Breast epithelium (tissue), 4 donors: ENCODE measurements around the gene TPRKB. TPM values are rescaled to one million over a fixed set of nuclear protein-coding genes. Genes with fewer than 3 reads are reported as not detected.

Experiments used
- DNase-seq, 2 donors: peaks; one replicate each; pipeline ENCODE4 v3.0.0-alpha.2; 2019; ENCODE audit warnings: low spot score in 2 of 2
- H3K27ac ChIP-seq, 2 donors: fragments of 200-600 bp; sonication (generic) in 1 of 2; one replicate each; pipeline ENCODE4 v1.5.1; 2016 to 2019; ENCODE audit warnings: mild to moderate bottlenecking in 1 of 2
- H3K27me3 ChIP-seq, 2 donors: fragments of 200-600 bp; sonication (generic) in 1 of 2; one replicate each; pipeline versions ENCODE4 v1.5.1 to v1.6.0; 2017 to 2019; ENCODE audit warnings: control low read depth in 1 of 2, mild to moderate bottlenecking in 1 of 2
- H3K36me3 ChIP-seq: fragments of 200-600 bp; one replicate; pipeline ENCODE4 v1.5.1; 2019
- H3K4me1 ChIP-seq, 2 donors: fragments of 200-600 bp; sonication (generic); one replicate each; pipeline ENCODE4 v1.5.1; 2016 to 2019; ENCODE audit warnings: control low read depth in 1 of 2
- H3K4me3 ChIP-seq, 3 donors: fragments of 200-600 bp; sonication (generic); 1 replicate in 2 of 3; 2 replicates in 1 of 3; pipeline ENCODE4 v1.5.1; 2016 to 2019; ENCODE audit warnings: mild to moderate bottlenecking in 3 of 3, moderate library complexity in 2 of 3
- H3K9me3 ChIP-seq, 2 donors: fragments of 200-600 bp; sonication (generic) in 1 of 2; one replicate each; pipeline ENCODE4 v1.5.1; 2016 to 2019; ENCODE audit warnings: control low read depth in 1 of 2
- POLR2A ChIP-seq: fragments of 450-650 bp; IDR thresholded peaks from one replicate; pipeline ENCODE4 v1.6.1; 2016; ENCODE audit warnings: antibody characterized with exemption, mild to moderate bottlenecking, moderate library complexity
- POLR2AphosphoS5 ChIP-seq, 3 donors: sonication (generic); formaldehyde crosslinking; IDR thresholded peaks; one replicate each; pipeline ENCODE4 v1.6.1; 2017; ENCODE audit warnings: antibody characterized with exemption in 3 of 3
- intact Hi-C: fragments of 100-400 bp; cut with DNase I; formaldehyde crosslinking; loops from one replicate; pipeline ENCODE4 v1.15.1; 2023; ENCODE audit warnings: low total_unique reads
- total RNA-seq, 3 donors: library from RNA; depleted of rRNA; stranded (reverse); fragments of >200 nt; gene quantifications; one replicate each; pipeline ENCODE4 v1.1.0, GENCODE V29; 2016
- TF ChIP-seq, protein P1 (sequence below), 3 donors: fragments of 450-650 bp; IDR thresholded peaks; one replicate each; pipeline ENCODE4 v1.5.1; 2016 to 2017; ENCODE audit warnings: antibody characterized with exemption in 3 of 3, mild to moderate bottlenecking in 3 of 3, moderate library complexity in 3 of 3

Gene TPRKB
- total RNA-seq, 3 donors from 2014 or later: 25.2 to 41.4 (median 32.8) TPM

DNA sequence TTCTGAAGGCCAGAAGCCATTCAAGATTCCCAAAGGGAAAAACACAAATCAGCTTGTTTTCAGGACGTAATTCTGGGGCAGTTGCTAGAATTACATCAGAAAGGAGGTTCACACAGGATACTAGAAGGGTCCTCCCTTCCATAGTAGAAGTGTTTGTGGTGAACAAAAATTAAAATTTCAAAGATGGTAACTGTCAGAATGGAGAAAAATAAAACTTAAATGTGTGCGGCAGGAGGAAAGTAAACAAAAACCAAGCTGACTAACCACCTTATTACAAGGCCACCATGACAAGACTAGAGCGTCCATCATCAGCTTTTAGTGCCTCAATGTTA lies 9.7 kb upstream of the TPRKB start:
- no peaks in the 10 kb centered on the region for H3K4me1 ChIP-seq
- no peak for DNase-seq
- no peak overlapping the region for H3K27ac ChIP-seq
- H3K4me3 ChIP-seq: no peak overlapping the region
- no peak for TF ChIP-seq POLR2A
- no peak for TF ChIP-seq POLR2AphosphoS5 (IDR thresholded peaks at IDR 0.05)
- TF ChIP-seq, protein P1, sequence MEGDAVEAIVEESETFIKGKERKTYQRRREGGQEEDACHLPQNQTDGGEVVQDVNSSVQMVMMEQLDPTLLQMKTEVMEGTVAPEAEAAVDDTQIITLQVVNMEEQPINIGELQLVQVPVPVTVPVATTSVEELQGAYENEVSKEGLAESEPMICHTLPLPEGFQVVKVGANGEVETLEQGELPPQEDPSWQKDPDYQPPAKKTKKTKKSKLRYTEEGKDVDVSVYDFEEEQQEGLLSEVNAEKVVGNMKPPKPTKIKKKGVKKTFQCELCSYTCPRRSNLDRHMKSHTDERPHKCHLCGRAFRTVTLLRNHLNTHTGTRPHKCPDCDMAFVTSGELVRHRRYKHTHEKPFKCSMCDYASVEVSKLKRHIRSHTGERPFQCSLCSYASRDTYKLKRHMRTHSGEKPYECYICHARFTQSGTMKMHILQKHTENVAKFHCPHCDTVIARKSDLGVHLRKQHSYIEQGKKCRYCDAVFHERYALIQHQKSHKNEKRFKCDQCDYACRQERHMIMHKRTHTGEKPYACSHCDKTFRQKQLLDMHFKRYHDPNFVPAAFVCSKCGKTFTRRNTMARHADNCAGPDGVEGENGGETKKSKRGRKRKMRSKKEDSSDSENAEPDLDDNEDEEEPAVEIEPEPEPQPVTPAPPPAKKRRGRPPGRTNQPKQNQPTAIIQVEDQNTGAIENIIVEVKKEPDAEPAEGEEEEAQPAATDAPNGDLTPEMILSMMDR (IDR thresholded peaks at IDR 0.05): no peak
- H3K9me3 ChIP-seq: no peaks in the 10 kb centered on the region
- intact Hi-C loops: loop anchor here (1.0 kb wide), 1 partner anchor 10 kb away; no protein-coding TSS in a partner anchor
- no peaks in the 10 kb centered on the region for H3K27me3 ChIP-seq
- no peaks in the 10 kb centered on the region for H3K36me3 ChIP-seq

DNA sequence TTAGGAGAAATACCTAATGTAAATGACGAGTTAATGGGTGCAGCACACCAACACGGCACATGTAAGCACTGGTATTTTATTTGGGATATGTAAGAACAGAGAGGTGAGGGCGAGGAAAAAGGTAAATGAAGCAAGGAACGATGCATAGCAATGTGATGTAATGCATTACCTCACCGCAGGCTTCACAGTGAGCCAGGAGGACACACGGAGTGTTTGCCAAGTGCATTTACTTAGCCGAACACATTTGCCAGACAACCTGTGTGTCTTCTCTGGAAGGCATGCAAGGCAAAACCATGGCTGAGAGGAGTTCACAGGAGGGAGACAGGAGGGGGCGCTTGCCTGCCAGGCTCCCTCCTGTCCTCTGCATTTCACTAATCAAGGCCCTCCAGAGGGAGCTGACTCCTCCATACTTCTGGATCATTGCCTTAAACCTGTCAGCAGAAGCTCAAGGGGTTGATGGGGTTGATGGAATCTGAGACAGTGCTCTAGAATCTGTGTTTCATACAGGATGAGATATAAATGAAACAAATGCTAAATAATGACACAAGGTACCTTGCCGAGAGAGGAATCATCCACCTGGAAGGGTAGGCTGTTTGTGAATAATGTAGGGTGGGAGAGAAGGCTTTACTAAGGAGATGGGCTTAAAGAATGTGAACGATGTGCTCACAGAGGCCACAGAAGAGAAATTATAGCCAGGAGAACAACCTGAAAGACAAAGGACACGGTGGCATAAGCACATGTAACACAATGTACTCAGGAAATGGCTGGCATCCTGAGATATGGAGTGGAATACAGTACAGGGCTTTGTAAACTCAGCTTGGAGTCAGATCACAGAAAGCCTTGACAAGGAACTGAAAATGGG lies 9.1 kb upstream of the TPRKB start:
- H3K9me3 ChIP-seq: no peaks in the 10 kb centered on the region
- peak in 1 of 3 donors; percentile 44 for TF ChIP-seq POLR2AphosphoS5 (IDR thresholded peaks at IDR 0.05)
- TF ChIP-seq, protein P1 (IDR thresholded peaks at IDR 0.05): no peak
- no peak overlapping the region for H3K4me3 ChIP-seq
- peak overlapping the region in 1 of 2 donors; percentile 40 for H3K27ac ChIP-seq
- no peaks in the 10 kb centered on the region for H3K4me1 ChIP-seq
- no peak for DNase-seq
- intact Hi-C loops: no loop called here
- no peaks in the 10 kb centered on the region for H3K36me3 ChIP-seq
- H3K27me3 ChIP-seq: no peaks in the 10 kb centered on the region

- Histone ChIP-seq H3K4me1 (peaks cover 0 to 8% of the 10 kb centered on the region in 2 donors), H3K27me3 (no peaks in the 10 kb centered on the region), H3K9me3 (no peaks in the 10 kb centered on the region), H3K4me3 (no peak overlapping the region), H3K36me3 (no peaks in the 10 kb centered on the region), H3K27ac (no peak overlapping the region)
- no peak for TF ChIP-seq POLR2AphosphoS5 (IDR thresholded peaks at IDR 0.05)
- TF ChIP-seq, protein P1 (IDR thresholded peaks at IDR 0.05): no peak
- no peak for TF ChIP-seq POLR2A
- intact Hi-C loops: no loop called here
- no peak for DNase-seq
These were observed 3.6 kb upstream of the TPRKB start for GRCh38 chr2:73740767-73741166.

DNA sequence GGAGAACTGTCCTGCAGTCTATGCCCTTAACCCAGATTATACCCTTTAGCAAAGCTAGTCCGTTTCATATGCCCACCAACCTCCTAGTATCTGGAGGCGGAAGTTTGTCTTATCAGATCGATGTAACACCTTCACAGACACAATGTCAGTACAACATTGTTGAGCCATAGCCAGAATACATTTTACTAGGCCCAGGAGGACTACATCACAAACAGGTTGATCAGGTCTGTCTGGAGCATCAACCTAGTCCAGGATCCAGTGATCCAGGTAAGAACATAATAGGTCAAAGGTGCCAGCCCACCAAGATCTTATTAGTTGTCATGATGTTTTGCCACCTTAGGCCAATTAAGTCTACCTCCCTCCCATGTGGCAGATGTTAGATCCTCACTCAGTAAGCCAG lies 2.0 kb upstream of the TPRKB start:
- H3K4me1 ChIP-seq: peaks cover 0 to 9% of the 10 kb centered on the region in 2 donors
- H3K27ac ChIP-seq: no peak overlapping the region
- H3K4me3 ChIP-seq: no peak overlapping the region
- H3K27me3 ChIP-seq: no peaks in the 10 kb centered on the region
- H3K9me3 ChIP-seq: no peaks in the 10 kb centered on the region
- no peak for DNase-seq
- TF ChIP-seq POLR2A (no peak), POLR2AphosphoS5 (IDR thresholded peaks at IDR 0.05) (no peak)
- TF ChIP-seq, protein P1 (IDR thresholded peaks at IDR 0.05): no peak
- no peaks in the 10 kb centered on the region for H3K36me3 ChIP-seq
- intact Hi-C loops: no loop called here

GRCh38 chr2:73736378-73736777 lies 767 bp downstream of the TPRKB start:
- Histone ChIP-seq H3K27ac (peak overlapping the region; percentile 61 to 65), H3K9me3 (no peaks in the 10 kb centered on the region), H3K4me3 (peak overlapping the region; percentile 77 to 84 (median 78)), H3K27me3 (no peaks in the 10 kb centered on the region), H3K36me3 (no peaks in the 10 kb centered on the region), H3K4me1 (peaks cover 0 to 9% of the 10 kb centered on the region in 2 donors)
- TF ChIP-seq POLR2A: no peak
- DNase-seq: no peak
- intact Hi-C loops: no loop called here
